ENCODE measurements around the gene ZNF3.
A peak's percentile ranks its signal among the peaks of the same experiment; 100 is the strongest.

Gene ZNF3

GRCh38 chr7:100088621-100089457 is 7.3 kb upstream of the ZNF3 start, which contains the start of gene COPS6:
Gene COPS6, plus strand, starts transcription at chr7:100088969. Its CDS starts 22 bp downstream, at chr7:100088991.
- peak in 1 of 2 experiments; percentile 16 for DNase-seq

GRCh38 chr7:100088095-100088620 is 6.6 kb upstream of the ZNF3 start:
- DNase-seq: no peak

GRCh38 chr7:100087055-100087750 is 5.7 kb upstream of the ZNF3 start:
- DNase-seq: no peak

- DNase-seq: no peak
These were observed 4.0 kb upstream of the ZNF3 start for GRCh38 chr7:100085515-100085914.

GRCh38 chr7:100082978-100083377 is 1.5 kb upstream of the ZNF3 start:
- no peak for DNase-seq

- no peak for DNase-seq
These were observed 502 bp downstream of the ZNF3 start for GRCh38 chr7:100080907-100081534.

GRCh38 chr7:100079024-100079560 is 2.4 kb downstream of the ZNF3 start:
- no peak for DNase-seq

- DNase-seq: no peak
These were observed 4.3 kb downstream of the ZNF3 start for GRCh38 chr7:100077205-100077604.

- no peak for DNase-seq
These were observed 6.1 kb downstream of the ZNF3 start for GRCh38 chr7:100075418-100075817.

- no peak for DNase-seq
These were observed 6.7 kb downstream of the ZNF3 start for GRCh38 chr7:100074841-100075240.

- DNase-seq: no peak
These were observed 9.1 kb downstream of the ZNF3 start for GRCh38 chr7:100072462-100072861.

GRCh38 chr7:100071018-100071723 is 10.4 kb downstream of the ZNF3 start:
- DNase-seq: no peak

GRCh38 chr7:100069991-100070390 is 11.5 kb downstream of the ZNF3 start:
- DNase-seq: no peak

GRCh38 chr7:100066953-100067352 is 14.6 kb downstream of the ZNF3 start:
- DNase-seq: no peak

- DNase-seq: no peak
These were observed 15.9 kb downstream of the ZNF3 start for GRCh38 chr7:100065452-100066186.

- DNase-seq: no peak
These were observed 17.4 kb downstream of the ZNF3 start for GRCh38 chr7:100064162-100064561.

- no peak for DNase-seq
These were observed 18.1 kb downstream of the ZNF3 start for GRCh38 chr7:100063376-100063775.

GRCh38 chr7:100061518-100062193 is 19.9 kb downstream of the ZNF3 start:
- no peak for DNase-seq

GRCh38 chr7:100059251-100059739 is 22.2 kb downstream of the ZNF3 start:
- no peak for DNase-seq

- DNase-seq: no peak
These were observed 24.5 kb downstream of the ZNF3 start for GRCh38 chr7:100057006-100057405.

- no peak for DNase-seq
These were observed 28.3 kb downstream of the ZNF3 start for GRCh38 chr7:100053215-100053614.

Measured in cerebellar nuclear complex (tissue), 1 donor.